HepG2 (cell line): ENCODE data around the gene ZFHX3. TPM values are rescaled to one million over a fixed set of nuclear protein-coding genes. Genes with fewer than 3 reads are reported as not detected.
A peak's percentile ranks its signal among the peaks of the same experiment; 100 is the strongest.

Experiments
- ATAC-seq: fragments of 200-7000 bp; cut with Tn5 transposase; 3 replicates; pipeline ENCODE4 v1.9.1; 2020; ENCODE audit warnings: mild to moderate bottlenecking, moderate library complexity
- BruUV-seq: library from RNA; stranded (reverse); fragments of 400-500 nt; replicated peaks from 2 replicates; lab custom pipeline; 2021; lab: Mats Ljungman, UMichigan
- CTCF ChIA-PET: fragments of 300-600 bp; formaldehyde crosslinking; extraction: SDS; loops from one replicate; lab custom pipeline; 2021; ENCODE audit warnings: low total read pairs, inconsistent platforms, low intra/inter-chr PET ratio; lab: Yijun Ruan, JAX
- POLR2A ChIA-PET: fragments of 350-600 bp; sonication (Branson Sonifier 250); formaldehyde crosslinking; loops from one replicate; lab custom pipeline; 2020; ENCODE audit warnings: antibody characterized with exemption, inconsistent platforms; lab: Yijun Ruan, JAX
- DNase-seq: peaks from one replicate; pipeline ENCODE4 v3.0.0-alpha.2; 2015; ENCODE audit warnings: low spot score
- FAIRE-seq: peaks from 3 replicates; lab custom pipeline; 2011; peaks lifted over from hg19 to GRCh38; lab: Jason Lieb, UNC
- H2AFZ ChIP-seq: one replicate; pipeline ENCODE4 v1.6.1; 2011; ENCODE audit warnings: low read length, inconsistent platforms
- H3K27ac ChIP-seq: fragments of 300-600 bp; 3 replicates; pipeline ENCODE4 v1.8.0; 2011; ENCODE audit warnings: mixed run types, mild to moderate bottlenecking, mixed read lengths, low read length, inconsistent platforms; ENCODE audit not compliant: insufficient read depth; ENCODE audit errors: extremely low read length
- H3K27me3 ChIP-seq, 2 experiments: fragments of 200-600 bp in 1 of 2; 2 replicates in 1 of 2; 3 replicates in 1 of 2; pipeline versions ENCODE4 v1.6.0 to v1.8.0; 2011; ENCODE audit warnings: low read length in 2 of 2, mild to moderate bottlenecking in 2 of 2, moderate library complexity in 2 of 2, inconsistent platforms in 1 of 2; ENCODE audit not compliant: insufficient read depth in 2 of 2, control insufficient read depth in 1 of 2
- H3K36me3 ChIP-seq, 2 experiments: fragments of 200-600 bp in 1 of 2; replicated peaks in 1 of 2; 2 replicates in 1 of 2; 3 replicates in 1 of 2; pipeline versions ENCODE4 v1.5.1 to v1.8.0; 2011; ENCODE audit warnings: low read length in 2 of 2, inconsistent platforms in 1 of 2; ENCODE audit not compliant: insufficient read depth in 2 of 2, control insufficient read depth in 1 of 2
- H3K4me1 ChIP-seq: 2 replicates; pipeline ENCODE4 v1.5.1; 2012; ENCODE audit warnings: low read length, inconsistent platforms; ENCODE audit not compliant: insufficient read depth
- H3K4me2 ChIP-seq: 2 replicates; pipeline ENCODE4 v1.6.0; 2011; ENCODE audit warnings: low read depth, low read length, inconsistent platforms
- H3K4me3 ChIP-seq, 3 experiments: fragments of 200-600 bp in 1 of 3; sonication (generic), shearing (Covaris generic) in 1 of 3; replicated peaks in 1 of 3; 2 replicates each; pipeline ENCODE4 v1.5.1; 2011 to 2016; ENCODE audit warnings: low read length in 3 of 3, inconsistent platforms in 2 of 3, low read depth in 2 of 3, mild to moderate bottlenecking in 2 of 3, control low read depth in 1 of 3, mixed read lengths in 1 of 3; ENCODE audit not compliant: insufficient read depth in 1 of 3
- H3K79me2 ChIP-seq: one replicate; pipeline ENCODE4 v1.6.1; 2011; ENCODE audit warnings: low read length, inconsistent platforms; ENCODE audit not compliant: insufficient read depth
- H3K9ac ChIP-seq: 2 replicates; pipeline ENCODE4 v1.6.0; 2011; ENCODE audit warnings: mild to moderate bottlenecking, low read depth, low read length, inconsistent platforms; ENCODE audit not compliant: insufficient read depth
- H3K9me3 ChIP-seq: 2 replicates; pipeline ENCODE4 v1.5.1; 2012; ENCODE audit warnings: mild to moderate bottlenecking, low read length
- H4K20me1 ChIP-seq: 2 replicates; pipeline ENCODE4 v1.6.0; 2011; ENCODE audit warnings: inconsistent platforms, mild to moderate bottlenecking, low read length, moderate library complexity; ENCODE audit not compliant: insufficient read depth
- CEBPB ChIP-seq: IDR thresholded peaks from 2 replicates; pipeline ENCODE4 v1.6.1; 2011; ENCODE audit warnings: low read depth, low read length, improper control_type of control experiment, borderline replicate concordance
- CEBPG ChIP-seq: IDR thresholded peaks from 2 replicates; pipeline ENCODE4 v1.6.1; 2016
- CREB1 ChIP-seq, 2 experiments: fragments of 450-650 bp in 1 of 2; IDR thresholded peaks; 2 replicates each; pipeline ENCODE4 v1.6.1; 2016 to 2017; ENCODE audit warnings: control low read depth in 1 of 2, mild to moderate bottlenecking in 1 of 2, missing compliant biosample characterization in 1 of 2, missing genetic modification characterization in 1 of 2
- EP300 ChIP-seq, 3 experiments: sonication (generic) in 1 of 3; formaldehyde crosslinking in 1 of 3; IDR thresholded peaks; 2 replicates each; pipeline versions ENCODE4 v1.5.1 to v1.6.1; 2011 to 2020; ENCODE audit warnings: low read depth in 2 of 3, low read length in 2 of 3, borderline replicate concordance in 1 of 3, improper control_type of control experiment in 1 of 3, mild to moderate bottlenecking in 1 of 3, missing genetic modification reagents in 1 of 3, moderate library complexity in 1 of 3
- GATAD2A ChIP-seq: IDR thresholded peaks from 2 replicates; pipeline ENCODE4 v1.6.1; 2016
- LCORL ChIP-seq, 2 experiments: fragments of 450-650 bp in 1 of 2; sonication (generic) in 1 of 2; formaldehyde crosslinking in 1 of 2; IDR thresholded peaks; 2 replicates each; pipeline versions ENCODE4 v1.5.0 to v1.6.1; 2017 to 2020; ENCODE audit warnings: antibody characterized with exemption in 1 of 2, missing genetic modification reagents in 1 of 2
- NR2F1 ChIP-seq, 2 experiments: fragments of 450-650 bp in 1 of 2; formaldehyde crosslinking in 1 of 2; IDR thresholded peaks; 2 replicates each; pipeline versions ENCODE4 v1.5.0 to v1.6.1; 2016 to 2020; ENCODE audit warnings: mild to moderate bottlenecking in 1 of 2, missing compliant biosample characterization in 1 of 2, missing genetic modification reagents in 1 of 2, moderate library complexity in 1 of 2
- RFX1 ChIP-seq: fragments of 450-650 bp; IDR thresholded peaks from 2 replicates; pipeline ENCODE4 v1.6.1; 2017
- ZNF225 ChIP-seq: sonication (generic); formaldehyde crosslinking; IDR thresholded peaks from 2 replicates; pipeline ENCODE4 v1.4.0; 2020; ENCODE audit warnings: mild to moderate bottlenecking, missing genetic modification reagents
- ZNF407 ChIP-seq: sonication (generic); formaldehyde crosslinking; IDR thresholded peaks from one replicate; pipeline ENCODE4 v1.5.1; 2020; ENCODE audit warnings: mild to moderate bottlenecking, missing genetic modification reagents; ENCODE audit errors: not compliant biosample characterization
- WGBS: methylation state at CpG from one replicate; pipeline ENCODE4 v1.1.6; 2017; ENCODE audit warnings: low lambda C conversion rate; 5-methylcytosine and 5-hydroxymethylcytosine counted together
- in situ Hi-C: cut with HindIII; loops from 2 replicates; pipeline ENCODE4 v1.10.0; 2017; ENCODE audit warnings: low pct_unique_long_range_greater_than_20kb; ENCODE audit not compliant: extremely low pct_ligation_motif_present
- intact Hi-C: fragments of 100-400 bp; cut with micrococcal nuclease; formaldehyde crosslinking; loops from one replicate; pipeline ENCODE4 v1.10.0; 2022; ENCODE audit not compliant: unreplicated experiment
- polyA plus RNA-seq, 8 experiments: library from polyadenylated mRNA; depleted of rRNA in 3 of 8; stranded (reverse) in 7 of 8; unstranded in 1 of 8; fragments of >200 nt; fragmentation: Illumina TruSeq in 4 of 8; extraction: Trizol in 4 of 8; gene quantifications; 2 replicates each; pipeline versions ENCODE4 v1.2.1 to v1.2.3, GENCODE V29; 2011 to 2016; ENCODE audit warnings: low read depth in 4 of 8, missing spikeins in 1 of 8, mixed read lengths in 1 of 8; ENCODE audit not compliant: insufficient read depth in 1 of 8
- total RNA-seq, 5 experiments: library from RNA; depleted of rRNA; stranded (reverse); fragments of >200 nt; fragmentation: Illumina TruSeq; extraction: Trizol; gene quantifications; 2 replicates each; pipeline ENCODE4 v1.2.3, GENCODE V29; 2016; ENCODE audit warnings: low read depth in 1 of 5
- TF ChIP-seq, protein P1 (sequence below): sonication (generic); formaldehyde crosslinking; IDR thresholded peaks from 2 replicates; pipeline ENCODE4 v1.5.0; 2020; ENCODE audit warnings: missing genetic modification reagents, mild to moderate bottlenecking, borderline replicate concordance

The ZFHX3 gene
- total and polyA plus RNA-seq, 2 of the 13 experiments (the other 11 are each of a cell fraction or from before 2014, with no cell fraction given): 5.0 to 6.0 TPM

DNA sequence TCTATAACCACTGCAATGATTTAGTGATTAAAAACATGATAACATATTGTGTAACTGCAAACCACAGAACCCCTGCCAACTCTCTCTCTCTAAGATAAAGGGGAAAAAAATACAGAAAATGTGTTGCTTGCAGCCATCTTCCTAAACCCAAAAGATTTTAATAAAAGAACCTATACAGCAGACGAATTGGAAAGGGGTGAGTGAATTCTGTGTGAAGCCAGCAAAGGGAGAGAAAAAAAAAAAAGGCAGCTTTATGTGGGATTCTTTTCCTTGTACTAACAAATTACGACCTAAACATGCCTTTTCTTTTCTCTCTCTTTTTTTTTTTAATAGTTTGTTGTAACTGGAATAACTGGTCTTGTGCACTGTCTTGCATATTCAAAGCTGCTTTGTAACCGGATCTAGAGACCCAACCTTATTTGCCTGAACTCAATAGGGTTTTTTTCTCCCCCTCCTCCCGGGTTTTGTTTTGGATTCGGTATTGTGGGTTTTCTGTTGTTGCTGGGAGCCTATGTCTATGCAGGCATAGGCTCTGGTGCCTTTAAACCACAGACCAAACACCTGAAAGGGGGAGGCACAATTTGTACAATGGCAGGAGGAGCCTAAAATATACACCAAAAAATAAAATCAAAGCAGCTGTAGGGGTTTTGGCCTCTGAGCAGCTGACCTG, 7.0 kb upstream of the ZFHX3 start:
- Histone ChIP-seq H2AFZ (no peak overlapping the region), H4K20me1 (no peaks in the 10 kb centered on the region), H3K27ac (peak overlapping the region; percentile 82), H3K9me3 (no peaks in the 10 kb centered on the region), H3K4me3 (peak overlapping the region; percentile 75 to 91 (median 77)), H3K36me3 (no peaks in the 10 kb centered on the region), H3K4me2 (peak overlapping the region; percentile 98), H3K9ac (peak overlapping the region; percentile 86), H3K4me1 (peaks cover 68% of the 10 kb centered on the region), H3K79me2 (peaks cover 73% of the 10 kb centered on the region), H3K27me3 (no peaks in the 10 kb centered on the region; a peak in 1 of 5 replicates)
- ChIA-PET CTCF (no interaction called here), POLR2A (interaction anchor here (0.6 to 5.1 kb wide), 9 partner anchors 8 to 180 kb away, joined by 3 to 36 read pairs (median 6); partner anchors contain the start of gene ZFHX3)
- in situ Hi-C loops (loop anchor here (5.0 kb wide), 1 partner anchor 178 kb away; no protein-coding TSS in a partner anchor), intact Hi-C loops (loop anchor here (5.0 kb wide), 1 partner anchor 142 kb away; no protein-coding TSS in a partner anchor)
- BruUV-seq: no TSS peak
- DNase-seq (peak; percentile 73), FAIRE-seq (peak; percentile 49), ATAC-seq (peak; percentile 21)
- WGBS: 5% methylated on average over 5 of the region's 5 CpGs
- TF ChIP-seq GATAD2A (CRISPR knock-in tag) (peak; percentile 15; the same call in 1 of the 2 replicates), ZNF225 (no peak), CEBPG (CRISPR knock-in tag) (0 out of 2 replicates have a peak, but pooled peaks have one; percentile 9), LCORL (IDR thresholded peaks at IDR 0.05) (0 out of 2 replicates have a peak, but pooled peaks have one; percentile 8), LCORL (CRISPR knock-in tag; IDR thresholded peaks at IDR 0.05) (no peak), NR2F1 (CRISPR knock-in tag; IDR thresholded peaks at IDR 0.05) (0 out of 4 replicates have a peak, but pooled peaks of 1 of the 2 experiments have one; percentile 10), RFX1 (no peak), CREB1 (IDR thresholded peaks at IDR 0.05) (no peak), CREB1 (CRISPR knock-in tag; IDR thresholded peaks at IDR 0.05) (0 out of 2 replicates have a peak, but pooled peaks have one; percentile 7), EP300 (IDR thresholded peaks at IDR 0.05; ENCODE audit: low read depth in 2 of 2, low read length in 2 of 2) (0 out of 4 replicates have a peak, but pooled peaks of 1 of the 2 experiments have one; percentile 13), EP300 (CRISPR knock-in tag; IDR thresholded peaks at IDR 0.05; ENCODE audit: borderline replicate concordance) (no peak), ZNF407 (CRISPR knock-in tag) (no peak), CEBPB (peak; percentile 20; the same call in 1 of the 2 replicates)
- TF ChIP-seq, protein P1, sequence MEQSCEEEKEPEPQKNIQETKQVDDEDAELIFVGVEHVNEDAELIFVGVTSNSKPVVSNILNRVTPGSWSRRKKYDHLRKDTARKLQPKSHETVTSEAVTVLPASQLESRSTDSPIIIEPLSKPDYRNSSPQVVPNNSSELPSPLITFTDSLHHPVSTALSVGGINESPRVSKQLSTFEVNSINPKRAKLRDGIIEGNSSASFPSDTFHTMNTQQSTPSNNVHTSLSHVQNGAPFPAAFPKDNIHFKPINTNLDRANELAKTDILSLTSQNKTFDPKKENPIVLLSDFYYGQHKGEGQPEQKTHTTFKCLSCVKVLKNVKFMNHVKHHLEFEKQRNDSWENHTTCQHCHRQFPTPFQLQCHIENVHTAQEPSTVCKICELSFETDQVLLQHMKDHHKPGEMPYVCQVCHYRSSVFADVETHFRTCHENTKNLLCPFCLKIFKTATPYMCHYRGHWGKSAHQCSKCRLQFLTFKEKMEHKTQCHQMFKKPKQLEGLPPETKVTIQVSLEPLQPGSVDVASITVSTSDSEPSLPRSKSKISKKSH (CRISPR knock-in tag): no peak
